HAP-1 (cell line): ENCODE data around the gene GABRR2.

Source experiments
- DNase-seq, 2 experiments: peaks; one replicate each; pipeline ENCODE4 v3.0.0-alpha.2; 2016 to 2020; ENCODE audit warnings: low spot score in 2 of 2
- H3K27me3 ChIP-seq: fragments of 250-450 bp; sonication (Bioruptor Pico); 2 replicates; pipeline ENCODE4 v1.5.1; 2020; ENCODE audit warnings: low read depth, mild to moderate bottlenecking, moderate library complexity
- H3K36me3 ChIP-seq: fragments of 250-450 bp; sonication (Bioruptor Pico); replicated peaks from 2 replicates; pipeline ENCODE4 v1.5.1; 2020; ENCODE audit warnings: mild to moderate bottlenecking
- H3K4me1 ChIP-seq: fragments of 250-450 bp; sonication (Bioruptor Pico); 2 replicates; pipeline ENCODE4 v1.5.1; 2020; ENCODE audit warnings: mild to moderate bottlenecking
- H3K4me3 ChIP-seq: fragments of 250-450 bp; sonication (Bioruptor Pico); 2 replicates; pipeline ENCODE4 v1.5.1; 2020; ENCODE audit warnings: mild to moderate bottlenecking, moderate library complexity
- H3K9me3 ChIP-seq: fragments of 250-450 bp; sonication (Bioruptor Pico); 2 replicates; pipeline ENCODE4 v1.5.1; 2020; ENCODE audit warnings: mild to moderate bottlenecking, moderate library complexity
- in situ Hi-C: fragments of 300-500 bp; cut with MboI; formaldehyde crosslinking; loops from 3 replicates; pipeline ENCODE4 v1.14.3; 2020; ENCODE audit warnings: low sequenced_read_pairs, inconsistent platforms, mixed read lengths

GABRR2 gene

GRCh38 chr6:89217299-89217910 is 97.7 kb downstream of the GABRR2 start, which contains the start of gene GABRR1:
GABRR1 (minus strand) TSS chr6:89217358; CDS start chr6:89217322, 36 bp downstream.
- Histone ChIP-seq H3K36me3 (no peaks in the 10 kb centered on the region), H3K27me3 (peaks cover 2% of the 10 kb centered on the region; the same call in 1 of the 2 replicates), H3K9me3 (peaks cover 2% of the 10 kb centered on the region; the same call in 1 of the 2 replicates), H3K4me3 (no peak within 1 kb of the TSS), H3K4me1 (peaks cover 6% of the 10 kb centered on the region)
- in situ Hi-C loops, result no loop called here
- DNase-seq, result no peak

- H3K9me3 ChIP-seq, result peaks cover 2% of the 10 kb centered on the region; the same call in 1 of the 2 replicates
- peaks cover 6% of the 10 kb centered on the region for H3K4me1 ChIP-seq
- H3K27me3 ChIP-seq, result no peaks in the 10 kb centered on the region; the same call in 1 of the 2 replicates
- H3K4me3 ChIP-seq, result no peak overlapping the region
- no peak for DNase-seq
- in situ Hi-C loops, result no loop called here
- no peaks in the 10 kb centered on the region for H3K36me3 ChIP-seq
Observed at GRCh38 chr6:89216411-89216810, 98.7 kb downstream of the GABRR2 start.

DNA sequence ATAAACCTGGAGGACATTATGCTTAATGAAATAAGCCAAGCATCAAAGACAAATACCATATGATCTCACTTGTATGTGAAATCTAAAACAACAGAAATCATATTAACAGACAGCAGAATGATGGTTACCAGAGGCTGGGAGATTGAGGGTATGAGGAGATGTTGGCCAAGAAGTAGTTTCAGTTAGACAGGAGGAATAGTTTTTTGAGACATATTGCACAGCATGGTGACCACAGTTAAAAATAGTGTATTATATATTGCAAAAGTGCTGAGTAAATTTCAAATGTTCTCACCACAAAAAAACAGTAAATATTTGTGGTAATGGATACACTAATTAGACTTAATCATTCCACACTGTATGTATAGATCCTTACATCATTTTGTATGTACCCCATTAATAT is 99.7 kb downstream of the GABRR2 start:
- DNase-seq, result no peak
- H3K27me3 ChIP-seq, result no peaks in the 10 kb centered on the region; the same call in 1 of the 2 replicates
- in situ Hi-C loops, result no loop called here
- peaks cover 2% of the 10 kb centered on the region; the same call in 1 of the 2 replicates for H3K9me3 ChIP-seq
- H3K36me3 ChIP-seq, result no peaks in the 10 kb centered on the region
- H3K4me1 ChIP-seq, result peaks cover 6% of the 10 kb centered on the region
- no peak overlapping the region for H3K4me3 ChIP-seq

- H3K27me3 ChIP-seq, result no peaks in the 10 kb centered on the region; the same call in 1 of the 2 replicates
- in situ Hi-C loops, result no loop called here
- no peaks in the 10 kb centered on the region for H3K36me3 ChIP-seq
- no peak for DNase-seq
- H3K4me1 ChIP-seq, result peaks cover 1% of the 10 kb centered on the region
- no peak overlapping the region for H3K4me3 ChIP-seq
- H3K9me3 ChIP-seq, result peaks cover 2% of the 10 kb centered on the region; the same call in 1 of the 2 replicates
Observed at GRCh38 chr6:89214197-89214596, 100.9 kb downstream of the GABRR2 start.

DNA sequence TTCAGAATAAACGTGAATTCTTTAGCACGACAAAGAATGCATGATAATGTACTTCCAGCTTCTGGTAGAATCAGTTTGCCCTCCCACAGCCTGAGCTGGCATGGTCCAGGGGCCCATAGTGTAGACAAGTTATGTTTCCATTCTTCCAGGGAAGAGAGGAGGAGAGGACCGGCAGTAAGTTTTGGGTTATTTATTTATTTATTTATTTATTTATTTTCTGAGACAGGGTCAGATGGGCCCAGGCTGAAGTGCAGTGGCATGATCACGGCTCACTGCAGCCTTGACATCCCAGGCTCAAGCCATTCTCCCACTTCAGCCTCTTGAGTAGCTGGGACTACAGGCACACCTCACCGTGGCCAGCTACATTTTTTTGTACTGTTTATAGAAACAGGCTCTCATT is 102.6 kb downstream of the GABRR2 start:
- H3K27me3 ChIP-seq, result no peaks in the 10 kb centered on the region; the same call in 1 of the 2 replicates
- in situ Hi-C loops, result no loop called here
- H3K4me1 ChIP-seq, result no peaks in the 10 kb centered on the region
- DNase-seq, result no peak
- H3K9me3 ChIP-seq, result peaks cover 2% of the 10 kb centered on the region; the same call in 1 of the 2 replicates
- no peaks in the 10 kb centered on the region for H3K36me3 ChIP-seq
- no peak overlapping the region for H3K4me3 ChIP-seq

DNA sequence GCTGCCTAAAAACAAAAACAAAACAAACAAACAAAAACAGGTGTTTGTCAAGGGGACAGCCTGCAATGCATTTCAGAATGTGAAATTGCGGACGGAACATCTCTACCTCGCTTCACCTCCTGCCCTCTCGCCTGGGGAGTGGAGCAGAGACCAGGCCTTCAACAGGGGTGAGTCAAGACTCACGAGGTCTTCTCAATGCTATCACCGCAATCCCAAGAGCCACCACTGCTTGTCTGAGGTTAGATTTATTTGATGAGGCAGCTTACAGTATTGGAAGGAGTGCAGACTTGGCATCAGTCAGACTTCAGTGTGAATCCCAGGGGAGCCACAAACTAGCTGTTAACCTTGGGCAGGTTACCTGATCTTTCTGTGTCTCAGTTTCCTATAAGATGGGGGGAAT is 105.6 kb downstream of the GABRR2 start:
- Histone ChIP-seq H3K27me3 (no peaks in the 10 kb centered on the region), H3K9me3 (peaks cover 2% of the 10 kb centered on the region; the same call in 1 of the 2 replicates), H3K36me3 (no peaks in the 10 kb centered on the region), H3K4me3 (no peak overlapping the region), H3K4me1 (no peaks in the 10 kb centered on the region)
- no peak for DNase-seq
- in situ Hi-C loops, result no loop called here

DNA sequence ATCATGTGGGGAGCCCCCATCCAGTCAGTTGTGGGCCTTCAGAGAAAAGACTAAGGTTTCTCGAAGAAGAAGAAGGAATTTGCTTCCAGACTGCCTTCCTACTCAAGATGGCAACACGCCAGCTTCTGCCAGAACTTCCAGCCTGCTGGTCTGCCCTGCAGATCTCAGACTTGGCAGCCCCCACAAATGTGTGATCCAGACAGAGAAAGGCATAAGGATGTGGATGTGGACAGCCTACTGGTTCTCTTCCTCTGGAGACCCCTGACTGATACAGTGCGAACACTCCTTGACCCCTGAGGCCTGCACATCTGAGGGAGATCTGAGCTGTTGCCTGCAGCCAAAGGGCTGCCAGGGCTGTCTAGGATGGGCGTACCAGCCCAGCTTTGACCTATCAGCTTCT is 106.5 kb downstream of the GABRR2 start:
- Histone ChIP-seq H3K4me3 (no peak overlapping the region), H3K9me3 (no peaks in the 10 kb centered on the region), H3K4me1 (no peaks in the 10 kb centered on the region), H3K36me3 (no peaks in the 10 kb centered on the region), H3K27me3 (no peaks in the 10 kb centered on the region)
- in situ Hi-C loops, result no loop called here
- no peak for DNase-seq
